Smooth muscle cell (in vitro differentiated cells): ENCODE results near the gene CEP131. TPM values are rescaled to one million over a fixed set of nuclear protein-coding genes. Genes with fewer than 3 reads are reported as not detected.

Experiments used
- DNase-seq: peaks from one replicate; lab custom pipeline; 2025; ENCODE audit not compliant: unreplicated experiment; lab: John Stamatoyannopoulos, UW
- H2AFZ ChIP-seq: fragments of 200-600 bp; sonication (generic); 2 replicates; pipeline ENCODE4 v1.6.0; 2016; ENCODE audit warnings: antibody characterized with exemption, low read depth, mild to moderate bottlenecking
- H3F3A ChIP-seq: fragments of 200-600 bp; sonication (generic); 2 replicates; pipeline ENCODE4 v1.6.0; 2017; ENCODE audit warnings: antibody characterized with exemption, low read depth
- H3K27ac ChIP-seq: fragments of 200-600 bp; sonication (generic); 2 replicates; pipeline ENCODE4 v1.5.1; 2016; ENCODE audit warnings: low read depth, mild to moderate bottlenecking
- H3K27me3 ChIP-seq: fragments of 200-600 bp; sonication (generic); 2 replicates; pipeline ENCODE4 v1.6.1; 2016; ENCODE audit warnings: low read depth, mild to moderate bottlenecking
- H3K36me3 ChIP-seq: fragments of 200-600 bp; sonication (generic); 2 replicates; pipeline ENCODE4 v1.5.1; 2016; ENCODE audit warnings: low read depth
- H3K4me1 ChIP-seq: fragments of 200-600 bp; sonication (generic); 2 replicates; pipeline ENCODE4 v1.5.1; 2016; ENCODE audit warnings: low read depth
- H3K4me2 ChIP-seq: fragments of 200-600 bp; sonication (generic); 2 replicates; pipeline ENCODE4 v1.6.0; 2016; ENCODE audit warnings: mild to moderate bottlenecking
- H3K4me3 ChIP-seq: fragments of 200-600 bp; sonication (generic); 2 replicates; pipeline ENCODE4 v1.5.1; 2016; ENCODE audit warnings: mild to moderate bottlenecking
- H3K79me2 ChIP-seq: fragments of 200-600 bp; sonication (generic); 2 replicates; pipeline ENCODE4 v1.6.0; 2016; ENCODE audit warnings: low read depth, mild to moderate bottlenecking
- H3K9ac ChIP-seq: fragments of 200-600 bp; sonication (generic); 2 replicates; pipeline ENCODE4 v1.6.0; 2016; ENCODE audit warnings: low read depth
- H3K9me3 ChIP-seq: fragments of 200-600 bp; sonication (generic); replicated peaks from 2 replicates; pipeline ENCODE4 v1.5.1; 2016; ENCODE audit warnings: low read depth
- H4K20me1 ChIP-seq: fragments of 200-600 bp; sonication (generic); 2 replicates; pipeline ENCODE4 v1.6.0; 2016; ENCODE audit warnings: low read depth
- CTCF ChIP-seq: fragments of 200-600 bp; sonication (generic); IDR thresholded peaks from 2 replicates; pipeline ENCODE4 v1.5.1; 2017; ENCODE audit warnings: borderline replicate concordance, mild to moderate bottlenecking, antibody characterized with exemption; ENCODE audit not compliant: insufficient read depth, poor library complexity, severe bottlenecking
- WGBS: methylation state at CpG from one replicate; pipeline ENCODE4 v1.1.7; 2016; ENCODE audit warnings: low lambda C conversion rate; 5-methylcytosine and 5-hydroxymethylcytosine counted together
- polyA plus RNA-seq: library from polyadenylated mRNA; unstranded; fragments of >200 nt; fragmentation: Nextera tagmentation; extraction: Ambion mirVana; gene quantifications from 2 replicates; pipeline ENCODE4 v1.2.1, GENCODE V29; 2016
- total RNA-seq: library from RNA; depleted of rRNA; stranded (reverse); fragments of >200 nt; gene quantifications from 2 replicates; pipeline ENCODE4 v1.2.3, GENCODE V29; 2014

The CEP131 gene
- total and polyA plus RNA-seq, 2 experiments from 2014 or later = 3.0 to 13.4 TPM

GRCh38 chr17:81169870-81170309 lies 52.9 kb downstream of the CEP131 start:
- Histone ChIP-seq H3K27me3 (peaks cover 19% of the 10 kb centered on the region), H3K4me1 (no peaks in the 10 kb centered on the region), H3F3A (no peaks in the 10 kb centered on the region), H3K36me3 (no peaks in the 10 kb centered on the region), H3K4me3 (no peak overlapping the region), H2AFZ (no peak overlapping the region), H3K4me2 (no peak overlapping the region), H3K9ac (no peak overlapping the region), H3K9me3 (no peaks in the 10 kb centered on the region), H3K27ac (no peak overlapping the region), H3K79me2 (no peaks in the 10 kb centered on the region), H4K20me1 (no peaks in the 10 kb centered on the region)
- TF ChIP-seq CTCF = no peak
- DNase-seq = no peak
- 100% methylated on average over 3 of the region's 3 CpGs for WGBS

- Histone ChIP-seq H3F3A (no peaks in the 10 kb centered on the region), H3K9ac (no peak overlapping the region), H2AFZ (no peak overlapping the region), H3K4me2 (no peak overlapping the region), H3K27ac (no peak overlapping the region), H3K36me3 (no peaks in the 10 kb centered on the region), H3K4me1 (no peaks in the 10 kb centered on the region), H4K20me1 (no peaks in the 10 kb centered on the region), H3K27me3 (peaks cover 19% of the 10 kb centered on the region), H3K9me3 (no peaks in the 10 kb centered on the region), H3K79me2 (no peaks in the 10 kb centered on the region), H3K4me3 (no peak overlapping the region)
- no peak for TF ChIP-seq CTCF
- WGBS = 94% methylated on average over 7 of the region's 7 CpGs
- no peak for DNase-seq
Observed at GRCh38 chr17:81167638-81168037, 55.1 kb downstream of the CEP131 start.

GRCh38 chr17:81167194-81167524 lies 55.6 kb downstream of the CEP131 start:
- Histone ChIP-seq H2AFZ (no peak overlapping the region), H3K79me2 (no peaks in the 10 kb centered on the region), H3K9ac (no peak overlapping the region), H3K4me1 (no peaks in the 10 kb centered on the region), H3K4me3 (no peak overlapping the region), H3K36me3 (no peaks in the 10 kb centered on the region), H3K9me3 (no peaks in the 10 kb centered on the region), H3F3A (no peaks in the 10 kb centered on the region), H3K27me3 (peaks cover 19% of the 10 kb centered on the region), H3K4me2 (no peak overlapping the region), H3K27ac (no peak overlapping the region), H4K20me1 (no peaks in the 10 kb centered on the region)
- no peak for DNase-seq
- 97% methylated on average over 4 of the region's 4 CpGs for WGBS
- TF ChIP-seq CTCF = no peak

- Histone ChIP-seq H3K9me3 (no peaks in the 10 kb centered on the region), H3F3A (no peaks in the 10 kb centered on the region), H4K20me1 (no peaks in the 10 kb centered on the region), H2AFZ (no peak within 1 kb of the TSS), H3K79me2 (no peaks in the 10 kb centered on the region), H3K4me3 (peak within 1 kb of the TSS; percentile 51), H3K9ac (no peak within 1 kb of the TSS), H3K4me2 (peak within 1 kb of the TSS; percentile 83), H3K4me1 (no peaks in the 10 kb centered on the region), H3K27ac (no peak within 1 kb of the TSS), H3K27me3 (peaks cover 19% of the 10 kb centered on the region), H3K36me3 (no peaks in the 10 kb centered on the region)
- no peak for DNase-seq
- TF ChIP-seq CTCF = no peak
- no CpG with 5 or more reads among the region's 62 CpGs for WGBS
Observed at GRCh38 chr17:81166033-81166492, 56.7 kb downstream of the CEP131 start, which contains the start of gene AATK. TSS of gene AATK (minus strand) at chr17:81166221. CDS start at chr17:81165992, 229 bp downstream.
